HL-60 (cell line): Measurements from ENCODE around the gene CNNM4.

Experiments used
- DNase-seq, 2 experiments: peaks; one replicate each; pipeline ENCODE4 v3.0.0-alpha.2; 2010 to 2020; ENCODE audit warnings: low read depth in 1 of 2, low spot score in 1 of 2
- H3K27ac ChIP-seq: fragments of 250-450 bp; sonication (Bioruptor Pico); replicated peaks from 2 replicates; pipeline ENCODE4 v1.5.1; 2020; ENCODE audit warnings: mild to moderate bottlenecking, moderate library complexity
- H3K27me3 ChIP-seq: fragments of 250-450 bp; sonication (Bioruptor Pico); 2 replicates; pipeline ENCODE4 v1.5.1; 2021; ENCODE audit warnings: mild to moderate bottlenecking, moderate library complexity; ENCODE audit not compliant: insufficient read depth, poor library complexity, severe bottlenecking
- H3K4me3 ChIP-seq: replicated peaks from 2 replicates; pipeline ENCODE4 v1.5.1; 2011; ENCODE audit warnings: mild to moderate bottlenecking, control low read depth, low read length; ENCODE audit not compliant: insufficient read depth
- GABPA ChIP-seq: IDR thresholded peaks from 2 replicates; pipeline ENCODE4 v1.6.1; 2012; ENCODE audit warnings: low read depth
- POLR2AphosphoS5 ChIP-seq: IDR thresholded peaks from 2 replicates; pipeline ENCODE4 v1.6.1; 2012; ENCODE audit warnings: low read depth
- REST ChIP-seq: IDR thresholded peaks from 2 replicates; pipeline ENCODE4 v1.6.1; 2012; ENCODE audit warnings: low read depth; ENCODE audit not compliant: insufficient replicate concordance
- SPI1 ChIP-seq: IDR thresholded peaks from 2 replicates; pipeline ENCODE4 v1.6.1; 2012; ENCODE audit warnings: low read depth, mild to moderate bottlenecking, borderline replicate concordance
- TF ChIP-seq, protein P1 (sequence below): IDR thresholded peaks from one replicate; pipeline ENCODE4 v1.5.1; 2011; ENCODE audit warnings: low read length, control low read depth, inconsistent platforms; ENCODE audit not compliant: insufficient read depth

CNNM4 gene

GRCh38 chr2:96747061-96747617 lies 13.6 kb upstream of the CNNM4 start:
- TF ChIP-seq, protein P1, sequence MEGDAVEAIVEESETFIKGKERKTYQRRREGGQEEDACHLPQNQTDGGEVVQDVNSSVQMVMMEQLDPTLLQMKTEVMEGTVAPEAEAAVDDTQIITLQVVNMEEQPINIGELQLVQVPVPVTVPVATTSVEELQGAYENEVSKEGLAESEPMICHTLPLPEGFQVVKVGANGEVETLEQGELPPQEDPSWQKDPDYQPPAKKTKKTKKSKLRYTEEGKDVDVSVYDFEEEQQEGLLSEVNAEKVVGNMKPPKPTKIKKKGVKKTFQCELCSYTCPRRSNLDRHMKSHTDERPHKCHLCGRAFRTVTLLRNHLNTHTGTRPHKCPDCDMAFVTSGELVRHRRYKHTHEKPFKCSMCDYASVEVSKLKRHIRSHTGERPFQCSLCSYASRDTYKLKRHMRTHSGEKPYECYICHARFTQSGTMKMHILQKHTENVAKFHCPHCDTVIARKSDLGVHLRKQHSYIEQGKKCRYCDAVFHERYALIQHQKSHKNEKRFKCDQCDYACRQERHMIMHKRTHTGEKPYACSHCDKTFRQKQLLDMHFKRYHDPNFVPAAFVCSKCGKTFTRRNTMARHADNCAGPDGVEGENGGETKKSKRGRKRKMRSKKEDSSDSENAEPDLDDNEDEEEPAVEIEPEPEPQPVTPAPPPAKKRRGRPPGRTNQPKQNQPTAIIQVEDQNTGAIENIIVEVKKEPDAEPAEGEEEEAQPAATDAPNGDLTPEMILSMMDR: no peak
- no peak for TF ChIP-seq POLR2AphosphoS5
- no peak for TF ChIP-seq REST
- TF ChIP-seq GABPA: no peak
- TF ChIP-seq SPI1: no peak
- Histone ChIP-seq H3K4me3 (no peak overlapping the region), H3K27ac (no peak overlapping the region), H3K27me3 (no peaks in the 10 kb centered on the region)
- DNase-seq: no peak

DNA sequence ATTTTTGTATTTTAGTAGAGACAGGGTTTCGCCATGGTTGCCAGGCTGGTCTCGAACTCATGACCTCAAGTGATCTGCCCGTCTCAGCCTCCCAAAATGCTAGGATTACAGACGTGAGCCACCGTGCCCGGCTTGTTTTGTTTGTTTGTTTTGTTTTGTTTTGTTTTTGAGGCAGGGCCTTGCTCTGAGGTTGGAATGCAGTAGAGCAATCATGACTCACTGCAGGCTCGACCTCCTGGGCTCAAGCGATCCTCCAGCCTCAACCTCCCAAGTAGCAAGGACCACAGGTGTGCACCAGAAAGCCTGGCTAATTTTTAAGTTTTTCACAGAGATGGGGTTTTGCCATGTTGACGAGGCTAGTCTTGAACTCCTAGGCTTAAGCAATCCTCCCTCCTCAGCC lies 8.9 kb upstream of the CNNM4 start:
- DNase-seq: no peak
- H3K27ac ChIP-seq: no peak overlapping the region
- TF ChIP-seq GABPA (no peak), SPI1 (no peak), POLR2AphosphoS5 (no peak), REST (no peak)
- TF ChIP-seq, protein P1: no peak

DNA sequence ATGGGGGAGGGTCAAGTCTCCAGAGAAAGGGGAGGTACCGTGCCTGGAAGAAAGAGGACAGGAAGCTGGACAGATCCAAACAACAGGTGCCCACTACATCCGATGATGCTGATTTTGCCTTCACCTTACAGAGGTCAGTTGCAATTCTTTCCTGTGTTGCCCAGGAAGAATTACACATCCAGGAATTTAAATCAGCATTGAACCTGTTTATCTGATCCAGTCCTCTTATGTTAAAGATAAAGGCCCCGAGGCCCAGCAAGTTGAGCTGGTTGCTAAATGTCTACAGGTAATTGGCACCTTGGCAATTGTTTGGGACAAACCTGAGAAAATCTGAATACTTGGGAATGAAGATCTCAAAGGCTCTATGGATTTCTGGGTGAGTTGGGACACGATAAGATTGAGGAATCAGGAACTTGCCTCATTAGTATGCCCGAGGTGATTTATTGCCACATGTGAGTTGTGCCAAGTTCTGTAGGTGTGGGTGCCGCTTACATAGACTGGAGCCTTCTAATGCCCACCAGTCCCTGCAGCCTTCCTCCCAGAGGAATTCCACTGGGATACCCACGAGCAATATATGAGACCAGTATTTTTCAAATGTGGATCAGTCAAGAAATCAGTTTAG lies 6.9 kb upstream of the CNNM4 start:
- H3K27ac ChIP-seq: no peak overlapping the region
- no peak overlapping the region for H3K4me3 ChIP-seq
- no peak for DNase-seq
- H3K27me3 ChIP-seq: no peaks in the 10 kb centered on the region
- TF ChIP-seq GABPA (no peak), POLR2AphosphoS5 (no peak), REST (no peak), SPI1 (no peak)
- TF ChIP-seq, protein P1: no peak

More for the DNA sequence above, 8.9 kb upstream of the CNNM4 start:
- Histone ChIP-seq H3K4me3 (no peak overlapping the region), H3K27me3 (no peaks in the 10 kb centered on the region)
